GM21619 (cell line): Measurements from ENCODE around the gene KCNG4.

Experiments
- ATAC-seq: cut with Tn5 transposase; IDR thresholded peaks from one replicate; pipeline ENCODE4 v1.9.1; 2021; ENCODE audit not compliant: unreplicated experiment

The KCNG4 gene

DNA sequence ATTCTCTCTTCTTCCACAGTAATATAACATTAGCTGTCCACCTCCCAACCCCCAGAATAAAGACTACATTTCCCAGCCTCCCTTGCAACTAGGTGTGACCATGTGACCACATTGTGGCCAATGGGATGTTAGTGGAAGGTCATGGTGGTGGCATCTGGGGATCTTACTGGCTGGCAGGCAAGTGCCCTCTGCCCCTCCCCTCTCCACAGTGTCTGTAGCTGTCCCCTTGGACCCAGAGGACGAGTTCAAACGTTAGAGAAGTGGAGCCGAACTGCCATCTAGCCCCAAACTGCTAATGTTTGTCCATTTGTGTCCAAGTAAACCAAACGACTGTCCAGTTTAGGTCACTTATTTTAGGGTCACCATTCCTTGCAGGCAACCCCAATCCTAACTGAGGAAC, 26.6 kb upstream of the KCNG4 start:
- no peak for ATAC-seq

DNA sequence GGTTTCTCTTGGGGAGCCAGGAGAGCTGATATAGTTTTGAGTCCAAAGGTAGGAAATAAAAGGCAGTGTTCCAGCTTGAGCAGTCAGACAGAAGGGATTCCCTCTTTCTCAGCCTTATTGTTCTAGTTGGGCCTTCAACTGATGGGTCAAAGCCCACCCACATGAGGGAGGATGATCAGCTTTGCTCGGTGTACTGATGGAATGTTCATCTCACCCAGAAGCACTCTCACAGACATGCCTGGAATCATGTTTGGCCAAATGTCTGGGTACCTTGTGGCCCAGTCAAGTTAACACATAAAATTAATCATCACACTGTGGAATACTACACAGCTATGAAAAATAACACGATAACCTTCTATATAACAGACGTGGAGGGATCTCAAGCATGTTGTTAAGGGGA, 23.1 kb upstream of the KCNG4 start:
- no peak for ATAC-seq

- ATAC-seq, result no peak
Observed at GRCh38 chr16:84262031-84262430, 22.2 kb upstream of the KCNG4 start.

GRCh38 chr16:84260766-84261554, 21.1 kb upstream of the KCNG4 start:
- ATAC-seq, result no peak

DNA sequence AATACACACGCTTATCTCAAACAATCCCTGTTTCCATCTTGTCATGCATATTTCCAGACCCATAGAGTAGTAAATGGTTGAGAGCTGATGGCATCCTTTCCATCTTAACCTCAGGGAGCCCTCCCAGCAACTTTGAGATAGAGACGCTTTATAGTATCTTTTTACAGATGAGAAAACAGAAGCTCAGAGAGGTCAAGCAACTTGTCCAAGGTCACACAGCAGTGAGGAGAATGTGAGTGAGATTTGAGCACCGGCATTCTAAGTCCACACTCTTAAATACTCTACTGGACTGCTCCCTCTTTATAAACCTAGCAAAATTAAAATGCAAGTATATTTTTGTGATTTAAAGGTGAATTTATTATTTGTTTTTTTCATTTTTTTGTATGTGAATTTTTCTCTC, 19.9 kb upstream of the KCNG4 start:
- no peak for ATAC-seq

- no peak for ATAC-seq
Observed at GRCh38 chr16:84258266-84258665, 18.5 kb upstream of the KCNG4 start.

GRCh38 chr16:84255050-84255810, 15.4 kb upstream of the KCNG4 start:
- ATAC-seq, result no peak

DNA sequence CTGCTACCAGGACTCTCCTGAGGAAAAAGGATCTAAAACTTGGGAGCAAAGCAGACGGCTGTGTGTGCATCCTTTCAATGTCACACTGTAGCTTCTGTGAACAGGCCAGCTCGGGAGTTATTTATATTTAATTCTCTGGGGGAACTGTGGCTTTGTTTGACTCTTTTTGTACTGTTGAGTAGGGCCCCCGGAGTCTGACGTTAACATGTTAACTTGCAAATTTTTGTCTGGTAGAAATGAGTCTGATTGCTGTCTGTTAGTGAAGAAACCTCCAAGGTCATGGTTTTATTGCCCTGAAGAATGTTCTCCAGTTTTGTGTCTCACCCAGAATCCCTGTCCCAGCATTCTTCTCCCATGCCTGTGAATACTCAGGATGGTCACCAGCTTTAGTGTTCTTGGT, 14.2 kb upstream of the KCNG4 start:
- ATAC-seq, result no peak

GRCh38 chr16:84253173-84253572, 13.4 kb upstream of the KCNG4 start:
- ATAC-seq, result no peak

- no peak for ATAC-seq
Observed at GRCh38 chr16:84252184-84252583, 12.4 kb upstream of the KCNG4 start.

DNA sequence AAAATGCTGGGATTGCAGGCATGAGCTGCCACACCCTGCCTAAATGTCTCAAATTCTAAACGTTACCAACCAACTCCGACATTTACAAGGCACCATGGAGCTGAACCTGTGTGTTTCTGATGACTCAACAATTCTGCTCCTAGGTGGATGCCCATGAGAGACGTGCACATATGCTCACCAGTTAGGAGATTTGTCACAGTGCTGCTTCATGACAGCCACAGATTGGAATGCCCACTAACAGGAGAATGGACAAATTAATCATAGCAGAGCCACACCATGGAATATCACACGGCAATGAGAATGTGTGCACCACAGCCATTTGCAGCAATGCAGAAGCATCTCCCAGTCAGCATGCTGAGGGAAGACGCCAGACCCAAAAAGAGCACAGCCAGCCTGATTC, 8.0 kb upstream of the KCNG4 start:
- no peak for ATAC-seq

DNA sequence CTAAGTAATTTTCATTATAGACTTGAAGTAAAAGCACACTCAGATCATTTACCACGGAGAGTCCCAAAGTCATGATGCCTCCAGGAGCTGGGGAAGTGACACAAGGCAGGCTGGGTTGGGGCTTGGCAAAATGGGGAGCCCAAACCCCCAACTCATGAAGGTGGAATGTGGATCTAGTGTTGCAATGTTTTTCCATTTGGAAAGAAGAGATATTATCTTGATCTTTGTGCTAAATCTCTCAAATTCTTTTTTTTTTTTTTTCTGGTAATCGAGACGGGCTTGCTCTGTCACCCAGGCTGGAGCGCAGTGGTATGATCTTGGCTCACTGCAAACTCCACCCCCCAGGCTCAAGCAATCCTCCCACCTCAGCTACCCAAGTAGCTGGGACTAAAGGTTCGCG, 7.5 kb upstream of the KCNG4 start:
- ATAC-seq, result no peak

DNA sequence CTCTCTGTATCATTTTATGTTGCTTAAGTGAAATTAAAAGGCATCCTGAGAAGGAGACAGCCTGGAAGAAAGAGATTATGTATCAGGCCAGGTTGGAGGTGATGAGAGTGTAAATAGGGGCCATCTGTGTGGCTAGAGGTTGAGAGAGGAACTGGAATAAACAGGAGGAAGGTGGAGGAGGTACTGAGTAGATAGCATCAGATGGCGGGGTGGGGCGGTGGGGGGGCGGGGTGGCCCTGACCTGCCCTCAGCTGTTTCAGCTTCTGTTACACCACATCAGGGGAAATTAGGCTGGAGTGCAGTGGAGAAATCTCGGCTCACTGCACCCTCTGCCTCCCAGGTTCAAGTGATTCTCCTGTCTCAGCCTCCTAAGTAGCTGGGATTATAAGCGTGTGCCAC, 6.9 kb upstream of the KCNG4 start:
- ATAC-seq, result no peak

- ATAC-seq, result no peak
Observed at GRCh38 chr16:84245956-84246678, 6.3 kb upstream of the KCNG4 start.

- no peak for ATAC-seq
Observed at GRCh38 chr16:84244728-84245127, 4.9 kb upstream of the KCNG4 start.

- no peak for ATAC-seq
Observed at GRCh38 chr16:84243732-84244131, 3.9 kb upstream of the KCNG4 start.

DNA sequence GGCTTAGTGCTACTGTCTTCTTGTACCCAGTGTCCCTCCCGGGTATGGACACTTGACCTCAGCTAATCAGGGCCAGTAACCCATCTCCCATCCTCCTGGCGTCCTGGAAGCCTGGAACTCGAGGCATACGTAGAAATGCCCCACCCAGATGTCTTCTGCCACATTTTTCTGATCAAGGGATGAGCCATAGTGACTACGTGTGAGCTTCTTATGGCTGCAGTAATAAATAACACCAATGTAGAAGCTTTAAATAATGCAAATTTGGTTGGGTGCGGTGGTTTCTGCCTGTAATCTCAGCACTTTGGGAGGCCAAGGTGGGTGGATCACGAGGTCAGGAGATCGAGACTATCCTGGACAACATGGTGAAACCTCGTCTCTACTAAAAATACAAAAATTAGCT, 3.0 kb upstream of the KCNG4 start:
- ATAC-seq, result no peak

DNA sequence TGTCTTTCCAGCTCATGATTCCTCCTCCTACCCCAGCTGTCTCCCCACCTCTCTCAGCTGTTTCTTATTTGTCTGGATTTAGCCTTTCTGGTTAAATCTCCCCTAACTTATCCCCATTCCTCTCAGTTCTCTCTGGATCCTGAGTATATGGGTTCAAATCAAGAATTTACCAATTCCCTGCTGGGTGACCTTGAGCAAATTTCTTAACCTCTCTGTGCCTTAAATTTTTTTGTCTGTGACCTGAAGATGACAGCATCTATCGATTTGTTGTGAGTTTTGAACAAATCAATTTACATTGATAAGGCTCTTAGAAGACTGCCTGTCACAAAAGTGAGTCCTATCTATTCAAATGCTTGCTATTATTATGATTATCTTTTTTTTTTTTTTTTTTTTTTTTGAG, 2.0 kb upstream of the KCNG4 start:
- no peak for ATAC-seq

DNA sequence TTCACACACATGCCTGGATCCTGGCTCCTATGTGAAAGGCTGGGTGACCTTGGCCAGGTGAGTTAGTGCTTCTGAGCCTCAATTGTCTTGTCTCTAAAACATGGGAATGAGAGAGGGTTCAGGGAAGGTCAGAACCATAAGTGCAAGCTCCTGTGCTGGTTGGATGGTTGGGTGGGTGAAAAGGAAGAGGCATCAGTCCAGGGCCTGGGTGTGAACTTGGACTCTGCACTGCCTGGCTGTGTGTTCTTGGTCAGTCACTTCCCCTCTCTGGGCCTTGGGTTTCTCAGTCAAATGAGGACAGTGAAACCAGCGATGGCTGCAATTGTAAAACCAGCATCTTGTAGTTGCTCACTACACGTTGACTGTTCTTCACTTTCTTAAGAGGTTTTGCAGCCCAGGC, 643 bp upstream of the KCNG4 start:
- ATAC-seq, result no peak

- no peak for ATAC-seq
Observed at GRCh38 chr16:84239141-84239769, 557 bp downstream of the KCNG4 start.

DNA sequence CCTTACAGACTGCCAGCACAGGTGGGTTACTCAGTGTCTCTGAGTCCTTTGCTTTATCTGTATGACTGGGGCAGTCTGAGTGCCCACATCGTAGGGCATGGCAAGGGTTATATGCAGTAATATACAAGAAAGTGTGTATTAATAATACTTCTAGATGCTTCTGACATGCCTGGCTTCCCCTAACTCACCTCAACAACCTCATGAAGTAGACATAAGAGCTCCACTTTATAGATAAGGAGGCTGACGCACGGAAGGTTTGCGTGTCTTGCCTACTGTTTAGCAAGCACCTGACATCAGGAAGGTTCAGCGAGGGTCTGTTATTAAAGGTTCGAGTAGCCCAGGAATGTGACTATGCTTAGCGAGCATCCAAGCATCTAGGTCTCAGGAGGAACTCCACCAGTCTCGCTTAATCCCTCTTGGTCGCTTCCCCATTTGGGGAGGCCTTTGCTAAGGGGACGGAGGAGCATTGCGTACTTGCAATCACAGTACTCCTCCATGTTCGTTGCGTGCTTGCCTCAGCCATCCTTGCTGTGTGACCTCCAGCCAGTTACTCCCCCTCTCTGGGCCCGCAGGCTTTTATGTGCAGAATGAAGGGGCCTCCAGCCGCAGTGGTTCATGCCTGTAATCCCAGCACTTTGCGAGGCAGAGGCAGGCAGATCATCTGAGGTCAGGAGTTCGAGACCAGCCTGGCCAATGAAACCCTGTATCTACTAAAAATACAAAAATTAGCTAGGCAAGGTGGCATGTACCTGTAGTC, 1.6 kb downstream of the KCNG4 start:
- no peak for ATAC-seq
